ENCODE results near the gene OR52E2. TPM values are rescaled to one million over a fixed set of nuclear protein-coding genes. Genes with fewer than 3 reads are reported as not detected.
"Not testable (repeated sequence)": the region's sequence is repeated elsewhere in the genome, so short reads cannot be mapped to it uniquely, and the experiment has no call there.

The OR52E2 gene
- not detected for total RNA-seq

DNA sequence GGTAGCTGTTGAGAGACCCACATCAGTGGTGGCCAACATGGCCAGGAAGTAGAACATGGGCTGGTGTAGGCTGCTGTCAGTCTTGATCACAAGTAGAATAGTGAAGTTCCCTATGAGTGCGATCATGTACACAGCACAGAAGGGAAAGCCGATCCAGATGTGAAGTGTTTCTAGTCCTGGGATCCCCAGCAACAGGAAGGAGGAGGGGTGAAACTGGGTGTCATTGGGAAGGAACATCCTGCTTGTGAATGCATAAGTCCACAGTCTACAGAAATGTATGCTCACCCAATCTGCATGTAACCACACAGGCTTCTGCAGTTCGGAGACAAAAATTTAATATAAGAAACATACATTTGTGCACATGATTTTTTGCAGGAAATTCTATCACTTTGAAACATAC, at the start of gene OR52E2:
Gene OR52E2 (minus strand): TSS at position 237 of the 400 bp plus-strand sequence. CDS start 0 bp downstream, at position 237.
- Mint-ChIP-seq H3K36me3 (no peaks in the 10 kb centered on the region), H3K9me3 (peaks cover 0 to 3% of the 10 kb centered on the region in 2 donors), H3K27ac (no peak within 1 kb of the TSS)
- DNase-seq (ENCODE audit: low spot score in 2 of 2) (no peak), ATAC-seq (no peak)

GRCh38 chr11:5107285-5107684, 47.9 kb upstream of the OR52E2 start:
- DNase-seq (ENCODE audit: low spot score in 2 of 2) = no peak

GRCh38 chr11:5103066-5103465, 43.6 kb upstream of the OR52E2 start:
- H3K27ac Mint-ChIP-seq = no peak overlapping the region
- ATAC-seq = no peak
- no peaks in the 10 kb centered on the region for H3K9me3 Mint-ChIP-seq
- H3K36me3 Mint-ChIP-seq = no peaks in the 10 kb centered on the region
- no peak for DNase-seq (ENCODE audit: low spot score in 2 of 2)

More at GRCh38 chr11:5107285-5107684, 47.9 kb upstream of the OR52E2 start:
- H3K27ac Mint-ChIP-seq = no peak overlapping the region
- no peaks in the 10 kb centered on the region for H3K9me3 Mint-ChIP-seq
- no peak for ATAC-seq
- H3K36me3 Mint-ChIP-seq = no peaks in the 10 kb centered on the region

DNA sequence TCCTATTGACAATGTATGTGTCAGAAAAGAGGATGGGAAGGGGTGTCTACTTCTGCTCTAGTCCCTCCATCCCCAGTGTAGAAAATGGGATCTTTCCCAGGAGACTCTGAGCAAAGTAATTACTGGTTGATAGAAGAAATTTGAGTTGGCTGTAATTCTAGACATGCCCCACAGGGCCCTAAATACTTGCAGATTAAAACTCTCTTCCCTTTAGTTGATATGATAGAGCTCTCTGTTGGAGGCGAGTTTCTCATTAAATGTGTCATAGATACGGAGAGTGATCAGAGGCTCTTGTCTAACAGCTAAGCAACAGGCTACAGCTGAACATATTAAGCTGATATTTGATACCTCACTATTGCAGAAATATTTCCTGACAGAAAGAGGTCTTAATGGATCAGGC, 42.8 kb upstream of the OR52E2 start:
- Mint-ChIP-seq H3K9me3 (no peaks in the 10 kb centered on the region), H3K36me3 (no peaks in the 10 kb centered on the region), H3K27ac (no peak overlapping the region)
- DNase-seq (ENCODE audit: low spot score in 2 of 2) = no peak
- no peak for ATAC-seq

DNA sequence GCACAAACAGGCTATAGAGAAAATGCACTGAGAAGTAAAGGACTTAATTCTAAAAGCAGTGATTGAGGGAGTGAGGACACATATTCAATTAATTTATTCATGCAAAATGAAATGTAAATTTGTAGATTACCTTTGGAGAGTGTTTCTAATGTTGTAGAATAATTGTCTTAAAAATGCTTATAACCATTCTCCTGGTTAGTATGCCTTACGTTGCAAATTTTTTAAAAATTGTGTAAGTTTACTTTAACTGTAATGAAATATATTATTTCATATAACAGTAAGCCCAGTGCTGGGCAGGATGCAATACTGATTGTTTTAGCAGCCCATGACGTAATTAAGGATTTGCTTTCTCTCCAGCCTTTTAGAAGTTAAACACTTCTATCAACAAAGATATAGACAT, 36.6 kb upstream of the OR52E2 start:
- Mint-ChIP-seq H3K27ac (no peak overlapping the region), H3K36me3 (no peaks in the 10 kb centered on the region)
- no peak for ATAC-seq

DNA sequence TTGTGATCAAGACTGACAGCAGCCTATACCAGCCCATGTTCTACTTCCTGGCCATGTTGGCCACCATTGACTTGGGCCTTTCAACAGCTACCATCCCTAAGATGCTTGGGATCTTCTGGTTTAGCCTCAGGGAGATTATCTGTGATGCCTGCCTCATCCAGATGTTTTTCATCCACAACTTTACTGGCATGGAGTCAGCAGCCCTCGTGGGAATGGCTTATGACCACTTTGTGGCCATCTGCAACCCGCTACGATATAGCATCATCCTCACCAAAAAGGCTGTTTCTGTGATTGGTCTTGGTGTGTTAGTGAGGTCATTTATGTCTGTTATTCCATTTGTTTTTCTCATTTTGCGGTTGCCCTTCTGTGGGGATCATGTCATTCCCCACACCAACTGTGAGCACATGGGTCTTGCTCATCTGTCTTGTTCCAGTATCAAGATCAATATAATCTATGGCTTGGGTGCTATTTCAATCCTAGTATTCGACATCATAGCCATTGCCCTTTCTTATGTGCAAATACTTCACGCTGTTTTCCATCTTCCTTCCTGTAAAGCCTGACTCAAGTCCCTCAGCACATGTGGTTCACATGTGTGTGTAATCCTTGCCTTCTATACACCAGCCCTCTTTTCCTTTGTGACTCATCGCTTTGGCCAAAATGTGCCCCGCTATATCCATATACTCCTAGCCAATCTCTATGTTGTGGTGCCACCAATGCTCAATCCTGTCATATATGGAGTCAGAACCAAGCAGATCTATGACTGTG, 33.6 kb upstream of the OR52E2 start:
- Mint-ChIP-seq H3K9me3 (no peaks in the 10 kb centered on the region), H3K27ac (no peak overlapping the region), H3K36me3 (no peaks in the 10 kb centered on the region)
- DNase-seq (ENCODE audit: low spot score in 2 of 2) (no peak), ATAC-seq (no peak)

More for the DNA sequence above, 36.6 kb upstream of the OR52E2 start:
- H3K9me3 Mint-ChIP-seq = no peaks in the 10 kb centered on the region
- no peak for DNase-seq (ENCODE audit: low spot score in 2 of 2)

DNA sequence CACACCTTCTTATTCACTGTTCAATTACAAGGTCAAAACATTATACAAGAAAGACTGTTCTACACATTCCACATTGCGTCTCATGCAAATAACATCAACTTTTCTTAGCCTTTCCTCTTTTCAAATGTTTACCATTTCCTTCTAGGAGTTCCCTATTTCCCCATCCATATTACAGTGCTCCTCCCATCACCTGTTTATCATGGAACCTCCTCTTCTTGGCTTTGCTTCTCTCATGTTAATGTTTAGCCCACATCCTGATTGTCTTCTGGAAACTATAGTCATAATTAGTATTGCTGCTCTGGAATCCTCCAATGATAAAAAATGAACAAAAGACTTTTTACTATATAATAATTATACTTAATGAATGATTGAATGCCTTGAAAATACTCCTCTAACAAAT, 31.2 kb upstream of the OR52E2 start:
- H3K9me3 Mint-ChIP-seq = no peaks in the 10 kb centered on the region
- no peaks in the 10 kb centered on the region for H3K36me3 Mint-ChIP-seq

GRCh38 chr11:5088556-5088955, 29.1 kb upstream of the OR52E2 start:
- Mint-ChIP-seq H3K27ac (no peak overlapping the region), H3K9me3 (no peaks in the 10 kb centered on the region), H3K36me3 (no peaks in the 10 kb centered on the region)
- ATAC-seq = no peak
- DNase-seq (ENCODE audit: low spot score in 2 of 2) = no peak

More for the DNA sequence above, 31.2 kb upstream of the OR52E2 start:
- ATAC-seq = no peak
- DNase-seq (ENCODE audit: low spot score in 2 of 2) = no peak
- H3K27ac Mint-ChIP-seq = no peak overlapping the region

DNA sequence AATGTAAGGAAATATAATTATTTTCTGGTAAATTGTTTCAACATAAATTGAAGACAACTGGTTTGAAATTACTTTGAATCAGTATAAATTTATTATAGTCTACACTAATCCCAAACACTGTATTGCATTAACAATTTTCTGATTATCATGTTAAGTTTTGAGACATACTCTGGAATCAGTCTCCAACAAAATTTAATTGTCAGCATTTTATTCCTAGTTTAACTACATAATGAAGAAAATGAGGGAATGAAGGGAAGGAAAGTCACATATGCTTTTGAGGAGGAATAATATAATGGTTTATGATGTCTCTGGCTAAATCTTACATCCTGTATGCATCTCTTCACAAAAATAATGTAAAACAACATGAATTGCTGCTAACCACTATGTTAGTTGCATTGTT, 24.2 kb upstream of the OR52E2 start:
- no peaks in the 10 kb centered on the region for H3K36me3 Mint-ChIP-seq
- no peak for DNase-seq (ENCODE audit: low spot score in 2 of 2)

DNA sequence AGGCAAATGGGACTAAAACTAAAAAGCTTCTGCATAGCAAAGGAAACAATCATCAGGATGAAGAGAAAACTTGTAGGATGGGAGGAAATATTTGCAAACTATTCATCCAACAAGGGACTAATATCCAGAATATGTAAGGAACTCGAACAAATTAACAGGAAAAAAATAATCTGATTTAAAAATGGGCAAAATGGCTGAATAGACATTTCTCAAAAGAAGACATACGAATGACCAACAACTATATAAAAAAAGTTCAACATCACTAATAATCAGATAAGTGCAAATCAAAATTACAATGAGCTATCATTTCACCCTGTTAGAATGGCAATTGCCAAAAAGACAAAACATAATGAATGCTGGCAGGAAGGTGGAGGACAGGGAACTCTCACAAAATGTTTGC, 22.0 kb upstream of the OR52E2 start:
- ATAC-seq (no peak), DNase-seq (ENCODE audit: low spot score in 2 of 2) (no peak)
- H3K36me3 Mint-ChIP-seq = no peaks in the 10 kb centered on the region
- H3K27ac Mint-ChIP-seq = no peak overlapping the region
- no peaks in the 10 kb centered on the region for H3K9me3 Mint-ChIP-seq

More for the DNA sequence above, 24.2 kb upstream of the OR52E2 start:
- H3K9me3 Mint-ChIP-seq = no peaks in the 10 kb centered on the region
- ATAC-seq = no peak
- H3K27ac Mint-ChIP-seq = no peak overlapping the region

GRCh38 chr11:5071799-5072198, 12.4 kb upstream of the OR52E2 start:
- ATAC-seq = no peak
- H3K36me3 Mint-ChIP-seq = no peaks in the 10 kb centered on the region
- peaks cover 0 to 4% of the 10 kb centered on the region in 2 donors for H3K9me3 Mint-ChIP-seq
- no peak overlapping the region for H3K27ac Mint-ChIP-seq
- DNase-seq (ENCODE audit: low spot score in 2 of 2) = no peak

- ATAC-seq (no peak), DNase-seq (ENCODE audit: low spot score in 2 of 2) (no peak)
- H3K36me3 Mint-ChIP-seq = no peaks in the 10 kb centered on the region
- peaks cover 0 to 4% of the 10 kb centered on the region in 2 donors for H3K9me3 Mint-ChIP-seq
- H3K27ac Mint-ChIP-seq = peak within 1 kb of the TSS in 1 of 2 donors; percentile 33
Observed at GRCh38 chr11:5069272-5069671, 9.8 kb upstream of the OR52E2 start, which contains the start of gene OR52E1. Gene OR52E1 (plus strand): TSS chr11:5069572.

DNA sequence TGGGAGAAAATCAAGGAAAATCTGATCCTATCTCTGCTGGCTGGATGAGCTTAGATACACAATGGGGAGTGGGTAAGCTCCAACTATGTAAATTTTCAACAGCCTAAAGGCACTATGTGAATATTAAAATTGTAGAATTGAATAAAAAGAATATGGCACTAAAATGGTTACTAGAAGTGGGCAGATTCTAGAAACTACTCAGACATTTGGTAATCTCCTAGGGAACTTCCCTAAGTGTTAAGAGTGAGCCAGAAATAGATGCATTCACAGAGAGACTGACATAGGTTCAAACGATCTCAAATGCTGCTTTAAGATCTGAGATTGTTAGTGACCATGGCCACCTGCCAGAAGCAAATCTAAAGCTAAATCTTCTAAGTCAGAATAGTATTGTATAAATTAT, 5.6 kb upstream of the OR52E2 start:
- H3K9me3 Mint-ChIP-seq = peaks cover 0 to 4% of the 10 kb centered on the region in 2 donors
- ATAC-seq = no peak
- no peak overlapping the region for H3K27ac Mint-ChIP-seq
- no peak for DNase-seq (ENCODE audit: low spot score in 2 of 2)
- H3K36me3 Mint-ChIP-seq = no peaks in the 10 kb centered on the region

GRCh38 chr11:5058679-5059078, 748 bp downstream of the OR52E2 start:
- DNase-seq (ENCODE audit: low spot score in 2 of 2); H3K9me3 Mint-ChIP-seq; ATAC-seq; H3K27ac Mint-ChIP-seq; H3K36me3 Mint-ChIP-seq: not testable (repeated sequence)

DNA sequence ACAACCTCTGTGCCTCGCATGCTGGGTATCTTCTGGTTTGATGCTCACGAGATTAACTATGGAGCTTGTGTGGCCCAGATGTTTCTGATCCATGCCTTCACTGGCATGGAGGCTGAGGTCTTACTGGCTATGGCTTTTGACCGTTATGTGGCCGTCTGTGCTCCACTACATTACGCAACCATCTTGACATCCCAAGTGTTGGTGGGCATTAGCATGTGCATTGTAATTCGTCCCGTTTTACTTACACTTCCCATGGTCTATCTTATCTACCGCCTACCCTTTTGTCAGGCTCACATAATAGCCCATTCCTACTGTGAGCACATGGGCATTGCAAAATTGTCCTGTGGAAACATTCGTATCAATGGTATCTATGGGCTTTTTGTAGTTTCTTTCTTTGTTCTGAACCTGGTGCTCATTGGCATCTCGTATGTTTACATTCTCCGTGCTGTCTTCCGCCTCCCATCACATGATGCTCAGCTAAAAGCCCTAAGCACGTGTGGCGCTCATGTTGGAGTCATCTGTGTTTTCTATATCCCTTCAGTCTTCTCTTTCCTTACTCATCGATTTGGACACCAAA, 12.6 kb downstream of the OR52E2 start:
- ATAC-seq = no peak
- Mint-ChIP-seq H3K36me3 (no peaks in the 10 kb centered on the region), H3K9me3 (peaks cover 0 to 7% of the 10 kb centered on the region in 2 donors)

GRCh38 chr11:5046226-5046625, 13.2 kb downstream of the OR52E2 start, which contains the start of gene OR52J3:
Gene OR52J3 (plus strand): TSS chr11:5046526. CDS start chr11:5046526, 0 bp downstream.
- Mint-ChIP-seq H3K9me3 (peaks cover 0 to 7% of the 10 kb centered on the region in 2 donors), H3K36me3 (no peaks in the 10 kb centered on the region), H3K27ac (no peak within 1 kb of the TSS)
- DNase-seq (ENCODE audit: low spot score in 2 of 2) = no peak
- ATAC-seq = no peak

More for the DNA sequence above, 12.6 kb downstream of the OR52E2 start:
- no peak for DNase-seq (ENCODE audit: low spot score in 2 of 2)
- H3K27ac Mint-ChIP-seq = no peak overlapping the region

GRCh38 chr11:5043380-5043779, 16.0 kb downstream of the OR52E2 start:
- ATAC-seq = peak in 1 of 2 donors; percentile 51
- H3K9me3 Mint-ChIP-seq = peaks cover 0 to 7% of the 10 kb centered on the region in 2 donors
- H3K36me3 Mint-ChIP-seq = no peaks in the 10 kb centered on the region
- DNase-seq (ENCODE audit: low spot score in 2 of 2) = no peak
- H3K27ac Mint-ChIP-seq = no peak overlapping the region

DNA sequence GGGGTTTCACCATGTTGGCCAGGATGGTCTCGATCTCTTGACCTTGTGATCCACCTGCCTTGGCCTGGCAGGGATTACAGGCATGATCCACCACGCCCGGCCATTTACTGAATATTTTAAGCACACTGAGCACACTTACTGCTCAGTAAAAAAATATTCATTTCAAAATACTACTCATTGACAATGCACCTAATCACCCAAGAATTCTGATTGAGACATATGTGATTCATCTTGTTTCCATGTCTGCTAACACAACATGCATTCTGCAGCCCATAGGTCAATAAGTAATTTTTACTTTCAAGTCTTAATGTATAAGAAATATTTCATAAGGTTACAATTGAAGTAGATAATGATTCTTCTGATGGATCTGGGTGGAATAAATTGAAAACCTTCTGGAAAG, 17.3 kb downstream of the OR52E2 start:
- Mint-ChIP-seq H3K9me3 (peaks cover 3 to 6% of the 10 kb centered on the region in 2 donors), H3K27ac (no peak overlapping the region), H3K36me3 (no peaks in the 10 kb centered on the region)
- DNase-seq (ENCODE audit: low spot score in 2 of 2) = no peak
- ATAC-seq = no peak
